ENCODE measurements around the gene BSPH1. TPM values are rescaled to one million over a fixed set of nuclear protein-coding genes. Genes with fewer than 3 reads are reported as not detected.
"Not testable (repeated sequence)": the region's sequence is repeated elsewhere in the genome, so short reads cannot be mapped to it uniquely, and the experiment has no call there.

The BSPH1 gene, protein sequence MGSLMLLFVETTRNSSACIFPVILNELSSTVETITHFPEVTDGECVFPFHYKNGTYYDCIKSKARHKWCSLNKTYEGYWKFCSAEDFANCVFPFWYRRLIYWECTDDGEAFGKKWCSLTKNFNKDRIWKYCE
- not detected in 2 replicates for total RNA-seq (2014; rRNA removed; shearing (Covaris generic))

DNA sequence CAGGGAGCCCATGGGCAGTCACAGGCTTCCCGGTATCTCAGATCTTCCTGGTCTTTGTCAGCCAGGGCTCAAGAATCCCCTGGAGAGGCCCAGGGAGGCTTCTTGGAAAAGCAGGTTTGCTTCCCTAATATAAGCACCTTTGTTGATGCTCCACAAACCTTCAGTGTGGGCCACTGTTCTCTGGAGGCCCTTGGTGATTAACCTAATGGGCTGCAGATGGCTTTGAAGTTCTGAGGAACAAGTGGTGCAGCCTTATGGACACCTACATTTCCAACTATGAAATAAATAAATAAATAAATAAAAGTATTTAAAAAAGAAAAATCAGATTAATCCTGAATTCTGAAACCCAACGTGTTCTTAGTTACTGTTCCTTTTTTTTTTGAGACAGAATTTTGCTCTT lies at the start of gene BSPH1:
TSS of gene BSPH1 (minus strand) at position 101 of the 400 bp plus-strand sequence. CDS start at position 12, 89 bp downstream.
- DNase-seq (ENCODE audit: low spot score), result no peak

DNA sequence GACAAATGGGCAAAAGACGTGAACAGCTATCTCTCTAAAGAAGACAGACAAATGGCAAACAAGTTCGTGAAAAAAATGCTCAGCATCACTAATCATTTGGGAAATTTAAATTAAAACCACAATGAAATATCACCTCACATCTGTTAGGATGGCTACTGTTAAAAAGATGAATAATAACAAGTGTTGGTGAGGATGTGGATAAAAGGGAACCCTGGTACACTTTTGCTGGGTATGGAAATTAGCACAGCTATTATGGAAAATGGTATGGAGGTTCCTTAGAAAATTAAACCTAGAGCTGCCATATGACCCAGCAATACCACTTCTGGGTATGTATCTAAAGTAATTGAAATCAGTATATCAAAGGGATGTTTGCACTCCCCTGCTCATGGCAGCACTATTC lies 44.8 kb upstream of the BSPH1 start:
- DNase-seq (ENCODE audit: low spot score), result no peak

DNA sequence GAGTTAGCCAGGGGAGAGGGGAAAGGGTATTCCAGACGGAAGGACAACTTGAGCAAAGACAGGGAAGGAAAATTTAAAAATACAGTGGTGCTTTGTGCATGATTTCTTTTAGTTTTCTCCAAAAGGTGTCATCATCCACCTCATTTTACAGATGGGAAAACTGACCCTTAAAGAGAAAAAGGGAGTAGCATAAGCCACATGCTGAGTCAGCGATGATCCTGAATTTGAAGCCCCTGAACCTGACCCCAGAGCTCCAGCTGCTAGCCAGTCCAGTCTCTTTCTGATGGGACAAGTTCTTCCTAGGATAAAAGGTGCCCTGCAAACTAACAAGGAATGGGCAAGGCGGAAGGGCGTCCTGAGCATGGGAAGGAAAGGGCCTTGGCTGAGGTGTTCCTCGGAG lies 41.6 kb upstream of the BSPH1 start:
- no peak for DNase-seq (ENCODE audit: low spot score)

DNA sequence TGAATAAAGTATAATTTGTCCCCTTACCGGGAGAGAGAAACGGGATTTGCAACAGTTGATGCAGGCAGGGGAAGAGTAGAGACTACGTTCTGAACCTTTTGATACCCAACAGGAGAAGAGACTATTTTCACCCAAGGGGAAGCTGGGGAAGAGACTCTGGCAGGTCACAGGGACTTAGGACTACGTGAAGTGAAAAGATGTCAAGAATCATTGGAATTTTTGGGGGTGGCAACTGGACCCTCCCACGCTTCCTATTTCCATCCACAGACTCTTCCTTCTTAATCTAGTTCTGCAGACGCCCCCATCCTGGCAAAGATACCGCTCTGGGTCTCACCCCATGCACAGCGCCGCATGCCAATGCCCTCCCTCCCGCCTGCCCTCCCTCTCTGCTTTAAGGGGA lies 38.1 kb upstream of the BSPH1 start:
- DNase-seq (ENCODE audit: low spot score), result no peak

DNA sequence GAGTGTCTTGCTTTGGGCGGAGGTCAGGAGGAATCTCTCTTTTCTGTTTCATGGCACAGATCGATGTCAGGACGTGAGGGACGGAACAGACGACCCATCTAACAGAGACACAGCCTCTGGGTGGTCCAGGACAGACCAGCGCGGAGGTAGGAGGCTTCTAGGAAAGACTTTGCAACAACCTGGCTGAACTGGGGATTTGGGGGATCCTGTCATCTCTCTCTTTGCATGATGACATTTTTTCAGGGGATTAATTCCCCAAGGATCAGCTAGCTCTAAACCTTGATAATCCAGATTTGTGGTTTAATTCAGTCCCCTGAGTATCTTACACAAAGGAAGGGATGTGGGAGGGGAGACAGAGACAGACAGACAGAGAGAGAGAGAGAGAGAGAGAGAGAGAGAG lies 37.5 kb upstream of the BSPH1 start:
- DNase-seq (ENCODE audit: low spot score), result no peak

- no peak for DNase-seq (ENCODE audit: low spot score)
Measured at GRCh38 chr19:48025480-48025879, 33.5 kb upstream of the BSPH1 start.

GRCh38 chr19:48023518-48023917 lies 31.5 kb upstream of the BSPH1 start:
- DNase-seq (ENCODE audit: low spot score), result no peak

- DNase-seq (ENCODE audit: low spot score), result no peak
Measured at GRCh38 chr19:48023011-48023410, 31.0 kb upstream of the BSPH1 start.

- DNase-seq (ENCODE audit: low spot score), result no peak
Measured at GRCh38 chr19:48020686-48021085, 28.7 kb upstream of the BSPH1 start.

DNA sequence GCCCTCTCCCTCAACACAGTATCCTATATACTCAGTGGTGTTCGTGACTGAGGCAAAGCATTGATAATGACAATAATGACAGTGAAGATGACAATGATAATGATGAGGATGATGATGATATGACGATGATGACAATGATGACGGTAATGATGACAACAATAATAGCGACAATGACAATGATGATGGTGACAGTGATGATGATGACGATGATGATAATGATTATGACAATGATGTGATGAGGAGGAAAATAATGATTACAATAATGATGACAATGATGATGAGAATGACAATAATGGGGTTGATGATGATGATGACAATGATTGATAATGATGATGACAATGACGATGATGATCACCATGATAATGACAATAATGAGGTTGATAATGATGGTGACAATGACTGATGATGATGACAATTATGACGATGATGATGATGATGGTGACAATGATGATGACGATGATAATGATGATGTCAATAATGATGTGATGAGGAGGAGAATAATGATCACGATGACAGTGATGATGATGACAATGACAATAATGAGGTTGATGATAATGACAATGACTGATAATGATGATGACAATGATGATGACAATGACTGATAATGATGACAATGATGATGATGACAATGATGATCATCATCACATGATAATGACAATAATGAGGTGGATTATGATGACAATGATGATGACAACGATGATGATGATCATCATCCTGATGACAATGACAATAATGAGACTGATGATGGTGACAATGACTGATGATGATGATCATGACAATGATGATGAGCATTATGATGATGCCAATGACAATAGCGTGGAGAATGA lies 19.2 kb upstream of the BSPH1 start:
- DNase-seq (ENCODE audit: low spot score), result no peak

GRCh38 chr19:48006762-48007161 lies 14.8 kb upstream of the BSPH1 start:
- peak; percentile 4 for DNase-seq (ENCODE audit: low spot score)

GRCh38 chr19:48004236-48004635 lies 12.3 kb upstream of the BSPH1 start:
- DNase-seq (ENCODE audit: low spot score), result no peak

DNA sequence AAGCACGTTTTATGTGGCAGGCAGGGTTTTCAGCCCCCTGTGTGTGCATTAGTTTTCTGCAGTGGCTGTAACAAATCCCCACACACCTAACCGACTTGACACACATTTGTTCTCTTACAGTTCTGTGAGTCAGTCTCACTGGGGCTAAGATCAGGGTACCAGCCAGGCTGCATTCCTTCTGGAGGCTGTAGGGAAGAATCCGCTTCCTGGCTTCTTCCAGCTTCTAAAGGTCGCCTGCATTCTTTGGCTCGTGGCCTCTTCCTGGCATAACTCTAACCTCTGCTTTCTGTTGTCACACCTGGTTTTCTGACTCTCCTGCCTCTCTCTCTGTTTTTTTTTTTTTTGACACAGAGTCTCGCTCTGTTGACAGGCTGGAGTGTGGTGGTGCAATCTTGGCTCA lies 8.9 kb upstream of the BSPH1 start:
- DNase-seq (ENCODE audit: low spot score), result no peak

GRCh38 chr19:47998800-47999199 lies 6.8 kb upstream of the BSPH1 start:
- DNase-seq (ENCODE audit: low spot score), result no peak

DNA sequence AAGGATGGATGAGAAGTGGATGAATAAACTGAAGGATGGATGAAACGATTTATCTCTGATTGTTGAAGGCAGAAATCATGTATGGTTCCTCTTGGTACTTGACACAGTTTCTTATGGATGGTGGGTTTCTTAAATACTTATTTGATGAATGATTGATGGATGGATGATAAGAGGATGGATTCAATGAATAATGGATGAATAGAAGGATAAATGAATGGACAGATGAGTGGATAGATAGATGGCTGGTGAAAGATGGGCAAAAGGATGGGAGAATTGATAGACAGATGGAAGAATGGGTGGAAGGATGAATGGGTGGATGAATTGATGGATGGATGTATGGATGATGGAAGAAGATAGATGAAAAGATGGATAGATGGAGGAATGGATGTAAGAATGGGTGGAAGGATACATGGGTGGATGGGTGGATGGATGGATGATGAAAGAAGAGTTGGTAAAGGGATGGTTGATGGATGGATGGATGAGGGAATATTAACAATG lies 4.3 kb upstream of the BSPH1 start:
- DNase-seq (ENCODE audit: low spot score), result no peak

DNA sequence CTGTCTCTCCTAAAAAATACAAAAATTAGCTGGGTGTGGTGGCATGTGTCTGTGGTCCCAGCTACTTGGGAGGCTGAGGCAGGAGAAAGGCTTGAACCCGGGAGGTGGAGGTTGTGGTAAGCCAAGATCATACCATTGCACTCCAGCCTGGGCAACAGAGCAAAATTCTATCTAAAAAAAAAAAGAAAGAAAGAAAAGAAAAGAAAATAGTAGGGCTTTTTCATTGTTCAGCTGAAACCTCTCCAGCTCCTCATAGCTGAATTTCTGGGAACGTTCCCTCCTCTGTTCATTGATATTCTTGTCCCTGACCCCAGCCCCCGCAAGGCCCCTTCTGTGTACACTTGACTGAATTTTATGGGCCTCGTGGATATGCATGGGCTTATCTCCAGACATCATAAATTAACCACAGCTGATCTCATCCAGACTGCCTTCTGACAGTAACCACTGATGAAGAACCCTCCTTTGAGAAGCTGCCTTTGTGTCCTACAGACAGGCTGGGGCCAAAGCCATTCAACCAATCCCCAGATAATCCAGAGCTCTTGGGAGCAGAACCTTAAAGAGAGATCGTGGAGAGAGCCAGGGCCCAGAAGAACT lies 2.3 kb upstream of the BSPH1 start, which contains the start of gene ELSPBP1:
TSS of gene ELSPBP1 (plus strand) at position 424 of the 594 bp plus-strand sequence. CDS start 14,036 bp downstream, outside the sequence.
- no peak for DNase-seq (ENCODE audit: low spot score)

DNA sequence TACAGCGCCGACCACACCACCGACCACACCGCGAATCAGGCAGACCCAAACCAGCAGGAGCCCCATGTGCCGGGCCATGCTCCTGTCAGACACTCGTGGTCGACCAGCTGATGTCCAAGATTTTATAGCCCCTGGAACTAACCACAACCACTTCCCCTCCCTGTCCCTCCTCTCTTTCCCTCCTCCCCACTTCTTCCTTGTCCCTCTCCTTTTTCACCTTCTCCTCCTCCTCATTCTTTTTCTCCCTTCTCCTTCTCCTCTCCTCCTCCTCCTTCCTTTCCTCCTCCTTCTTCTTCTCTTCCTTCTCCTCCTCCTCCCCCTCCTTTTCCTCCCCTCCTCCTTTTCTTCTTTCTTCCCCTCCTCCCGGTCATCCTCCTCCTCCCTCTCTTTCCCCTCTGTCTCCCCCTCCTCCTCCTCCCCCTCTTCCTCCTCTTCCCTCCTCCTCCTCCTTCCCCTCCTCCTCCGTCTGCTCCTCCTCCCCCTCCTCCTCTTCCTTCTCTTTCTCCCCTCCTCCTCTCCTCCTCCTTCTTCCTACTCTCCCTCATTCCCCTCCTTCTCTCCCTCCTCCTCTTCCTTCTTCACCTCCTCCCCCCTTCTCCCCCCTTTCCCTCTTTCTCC lies 670 bp downstream of the BSPH1 start:
- no peak for DNase-seq (ENCODE audit: low spot score)

- DNase-seq (ENCODE audit: low spot score), result no peak
Measured at GRCh38 chr19:47973529-47973928, 18.4 kb downstream of the BSPH1 start.

DNA sequence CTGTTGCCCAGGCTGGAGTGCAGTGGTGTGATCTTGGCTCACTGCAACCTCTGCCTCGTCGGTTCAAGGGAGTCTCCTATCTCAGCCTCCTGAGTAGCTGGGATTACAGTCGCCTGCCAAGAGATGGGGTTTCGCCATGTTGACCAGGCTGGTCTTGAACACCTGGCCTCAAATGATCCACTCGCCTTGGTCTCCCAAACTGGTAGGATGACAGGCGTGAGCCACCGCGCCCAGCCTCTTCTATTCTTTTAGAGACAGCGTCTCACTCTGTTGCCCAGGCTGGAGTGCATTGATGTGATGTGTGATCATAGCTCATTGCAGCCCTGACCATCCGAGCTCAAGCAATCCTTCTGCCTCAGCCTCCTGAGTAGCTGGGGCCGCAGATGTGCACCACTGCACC lies 36.0 kb downstream of the BSPH1 start:
- not testable (repeated sequence) for DNase-seq (ENCODE audit: low spot score)

GRCh38 chr19:47952132-47952531 lies 39.8 kb downstream of the BSPH1 start:
- not testable (repeated sequence) for DNase-seq (ENCODE audit: low spot score)

DNA sequence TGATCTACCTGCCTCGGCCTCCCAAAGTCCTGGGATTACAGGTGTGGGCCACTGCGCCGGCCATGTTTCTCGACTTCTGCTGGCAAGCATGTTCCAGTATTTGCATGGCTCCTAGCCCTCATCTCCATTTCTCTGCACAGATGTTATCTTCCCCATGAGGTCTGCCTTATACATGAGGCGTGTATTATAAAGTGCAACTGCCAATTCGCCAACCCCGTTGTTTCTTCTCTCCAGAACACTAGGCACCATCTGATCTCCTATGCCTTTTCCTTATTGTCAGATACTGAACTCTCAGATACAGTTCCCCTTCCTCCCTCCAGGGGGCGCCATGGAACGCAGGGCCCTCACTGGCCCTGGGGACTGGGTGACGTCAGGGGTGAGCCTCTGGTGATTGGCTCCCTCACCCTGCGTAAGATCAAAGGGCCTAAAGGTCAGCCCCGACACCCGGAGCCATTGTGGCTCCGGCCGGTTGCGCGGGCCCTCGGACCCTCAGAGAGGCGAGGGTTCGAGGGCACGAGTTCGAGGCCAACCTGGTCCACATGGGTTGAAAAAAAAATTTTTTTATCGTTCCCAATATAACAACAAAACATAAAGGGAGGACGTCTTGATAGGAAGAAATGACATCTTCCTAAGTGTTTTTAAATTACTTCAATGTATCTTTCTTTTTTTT lies 42.0 kb downstream of the BSPH1 start:
- DNase-seq (ENCODE audit: low spot score), result not testable (repeated sequence)

DNA sequence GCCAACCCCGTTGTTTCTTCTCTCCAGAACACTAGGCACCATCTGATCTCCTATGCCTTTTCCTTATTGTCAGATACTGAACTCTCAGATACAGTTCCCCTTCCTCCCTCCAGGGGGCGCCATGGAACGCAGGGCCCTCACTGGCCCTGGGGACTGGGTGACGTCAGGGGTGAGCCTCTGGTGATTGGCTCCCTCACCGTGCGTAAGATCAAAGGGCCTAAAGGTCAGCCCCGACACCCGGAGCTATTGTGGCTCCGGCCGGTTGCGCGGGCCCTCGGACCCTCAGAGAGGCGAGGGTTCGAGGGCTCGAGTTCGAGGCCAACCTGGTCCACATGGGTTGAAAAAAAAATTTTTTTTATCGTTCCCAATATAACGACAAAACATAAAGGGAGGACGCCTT lies 63.4 kb downstream of the BSPH1 start:
- DNase-seq (ENCODE audit: low spot score), result not testable (repeated sequence)
